HG03520 (cell line): ENCODE measurements around the gene GPR107.

Source experiments
- ATAC-seq: cut with Tn5 transposase; IDR thresholded peaks from one replicate; pipeline ENCODE4 v1.9.1; 2021; ENCODE audit warnings: mild to moderate bottlenecking, moderate library complexity; ENCODE audit not compliant: unreplicated experiment

The GPR107 gene

DNA sequence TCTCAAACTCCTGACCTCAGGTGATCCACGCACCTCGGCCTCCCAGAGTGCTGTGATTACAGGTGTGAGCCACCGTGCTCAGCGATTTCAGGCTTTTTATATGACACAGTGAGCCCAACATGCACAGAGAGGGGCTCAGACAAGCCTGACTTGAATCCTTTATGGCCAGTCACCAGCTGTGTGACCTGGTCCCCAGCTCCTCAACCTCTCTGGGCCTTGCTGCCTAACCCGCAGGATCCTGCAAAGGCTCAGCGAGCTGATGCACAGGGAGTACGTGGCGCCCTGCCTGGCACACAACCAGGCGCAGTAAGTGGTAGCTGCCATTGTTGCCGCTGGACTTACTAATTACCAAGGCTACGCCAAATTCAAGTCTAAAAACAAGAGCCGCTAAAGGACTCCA, 101.9 kb downstream of the GPR107 start:
- no peak for ATAC-seq

DNA sequence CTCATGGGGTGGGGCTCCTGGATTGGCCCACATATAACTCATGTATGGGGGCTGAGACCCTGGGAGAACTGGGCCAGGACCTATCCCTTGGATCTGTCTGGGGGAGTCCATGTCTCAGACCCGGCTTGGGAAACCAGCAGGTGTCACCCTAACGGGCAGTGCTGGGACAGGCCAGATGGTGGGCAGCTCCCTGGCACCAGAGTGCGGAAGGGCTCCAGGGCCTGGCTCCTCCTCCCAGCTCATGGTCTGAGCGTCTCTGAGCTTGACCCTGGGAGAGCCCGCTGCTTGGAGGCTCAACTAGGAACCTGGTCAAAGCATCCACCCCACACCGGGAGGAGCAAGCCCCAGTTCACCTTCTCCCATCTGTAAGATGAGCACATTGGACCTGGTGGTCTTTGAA, 103.0 kb downstream of the GPR107 start:
- no peak for ATAC-seq

GRCh38 chr9:130157079-130157478, 103.4 kb downstream of the GPR107 start:
- ATAC-seq, result no peak

GRCh38 chr9:130158001-130158400, 104.3 kb downstream of the GPR107 start:
- no peak for ATAC-seq

DNA sequence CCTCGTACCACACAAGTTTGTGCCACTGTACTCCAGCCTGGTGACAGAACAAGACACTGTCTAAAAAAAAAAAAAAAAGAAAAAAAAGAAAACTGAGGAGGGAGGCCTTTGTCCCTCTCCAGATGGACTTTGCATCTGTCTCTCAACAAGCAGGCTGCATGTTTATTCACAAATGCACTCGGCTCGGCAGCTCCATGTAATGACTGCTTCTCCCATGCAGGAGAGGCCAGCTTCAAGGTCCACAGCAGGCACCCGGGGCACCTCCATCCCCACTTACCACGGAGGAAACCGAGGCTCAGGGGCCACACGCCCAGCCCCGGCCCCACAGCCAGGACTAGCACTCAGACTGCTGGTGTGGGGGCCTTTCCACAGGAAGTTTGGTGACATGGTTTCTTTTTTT, 105.4 kb downstream of the GPR107 start:
- ATAC-seq, result no peak

DNA sequence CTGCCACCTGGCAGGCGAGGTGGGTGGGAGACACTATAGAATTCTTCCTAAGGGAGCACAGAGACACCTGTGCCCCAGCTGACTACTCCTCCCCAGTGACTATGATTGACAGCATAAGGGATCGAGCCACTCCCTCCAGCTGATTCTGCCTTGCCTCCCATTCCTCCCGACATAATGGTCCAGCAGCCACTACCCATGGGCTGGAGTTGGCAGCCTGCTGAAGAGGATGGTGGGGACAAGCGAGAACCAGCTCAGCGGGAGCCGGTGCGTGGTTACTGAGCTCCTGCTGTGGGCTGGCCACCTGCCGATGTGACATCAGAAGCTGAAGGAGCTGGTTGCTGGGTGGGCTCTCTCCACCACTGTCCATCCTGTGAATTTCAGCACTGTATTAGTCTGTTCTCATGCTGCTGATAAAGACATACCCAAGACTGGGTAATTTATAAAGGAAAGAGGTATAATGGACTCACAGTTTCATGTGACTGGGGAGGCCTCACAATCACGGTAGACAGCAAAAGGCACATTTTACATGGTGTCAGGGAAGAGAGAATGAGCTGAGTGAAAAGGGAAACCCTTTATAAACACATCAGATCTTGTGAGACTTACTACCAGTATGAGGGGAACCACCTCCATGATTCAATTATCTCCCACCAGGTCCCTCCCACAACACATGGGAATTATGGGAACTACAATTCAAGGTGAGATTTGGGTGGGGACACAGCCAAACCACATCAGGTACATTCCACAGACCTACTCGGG, 106.4 kb downstream of the GPR107 start:
- ATAC-seq, result no peak

GRCh38 chr9:130160862-130161470, 107.3 kb downstream of the GPR107 start:
- ATAC-seq, result no peak

GRCh38 chr9:130165579-130165978, 111.9 kb downstream of the GPR107 start:
- ATAC-seq, result no peak

- no peak for ATAC-seq
These were observed 112.7 kb downstream of the GPR107 start for GRCh38 chr9:130166399-130166798.

GRCh38 chr9:130167927-130168326, 114.2 kb downstream of the GPR107 start:
- no peak for ATAC-seq

GRCh38 chr9:130171226-130172148, 117.8 kb downstream of the GPR107 start:
- ATAC-seq, result no peak

DNA sequence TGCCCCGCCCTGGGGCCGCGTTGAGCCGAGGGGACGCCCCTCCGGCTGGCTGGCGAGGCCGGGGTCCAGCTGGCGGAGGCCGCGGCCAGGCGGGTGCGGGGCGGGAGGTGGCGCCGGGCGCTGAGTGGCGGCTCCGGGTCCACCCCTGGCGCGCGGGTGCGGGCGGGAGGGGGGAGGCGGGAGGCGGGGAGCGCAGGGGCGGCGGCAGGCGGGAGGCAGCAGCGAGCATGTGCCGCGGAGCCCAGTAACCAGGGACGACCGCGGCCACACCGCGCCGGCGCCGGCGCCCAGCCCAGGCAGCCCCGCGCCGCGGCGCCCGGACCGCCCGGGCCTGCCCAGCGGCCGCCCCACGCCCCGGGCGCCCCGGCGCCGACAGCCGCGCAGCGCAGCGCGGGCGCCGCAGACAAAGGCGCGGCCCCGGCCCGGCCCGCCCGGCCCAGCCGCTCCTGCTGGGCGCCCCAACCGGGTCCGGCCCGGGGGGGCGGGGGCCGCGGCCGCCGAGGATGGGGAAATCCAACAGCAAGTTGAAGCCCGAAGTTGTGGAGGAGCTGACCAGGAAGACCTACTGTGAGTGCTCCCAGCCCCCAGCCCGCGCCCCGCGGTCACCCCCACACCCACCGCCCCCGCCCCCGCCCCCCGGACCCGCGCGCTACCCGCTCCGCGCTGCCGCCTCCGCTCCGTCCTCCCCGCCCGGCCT, 118.6 kb downstream of the GPR107 start, which contains the start of gene NCS1:
NCS1 (plus strand) TSS at position 244 of the 697 bp plus-strand sequence; CDS start at position 504, 260 bp downstream.
- no peak for ATAC-seq

GRCh38 chr9:130172858-130173665, 119.4 kb downstream of the GPR107 start:
- no peak for ATAC-seq

DNA sequence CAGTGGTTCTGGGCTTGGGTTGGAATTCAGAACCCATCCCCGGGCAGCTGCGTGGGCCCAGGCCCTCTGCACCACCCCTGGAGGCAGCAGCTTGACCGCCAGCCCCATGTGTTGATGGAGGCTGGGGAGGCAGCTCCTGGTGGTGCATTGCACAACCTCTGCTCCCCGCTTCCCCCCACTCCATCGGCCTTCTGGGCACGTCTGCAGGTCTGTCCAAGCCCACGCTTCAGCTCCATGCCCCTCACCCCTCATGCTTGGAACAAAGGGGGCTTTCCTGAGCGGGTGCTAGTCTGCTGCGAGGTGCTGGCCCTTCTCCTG, 119.9 kb downstream of the GPR107 start:
- ATAC-seq, result no peak

- no peak for ATAC-seq
These were observed 120.3 kb downstream of the GPR107 start for GRCh38 chr9:130174025-130174424.

GRCh38 chr9:130174920-130175321, 121.2 kb downstream of the GPR107 start:
- ATAC-seq, result no peak

GRCh38 chr9:130175355-130175754, 121.6 kb downstream of the GPR107 start:
- ATAC-seq, result no peak

DNA sequence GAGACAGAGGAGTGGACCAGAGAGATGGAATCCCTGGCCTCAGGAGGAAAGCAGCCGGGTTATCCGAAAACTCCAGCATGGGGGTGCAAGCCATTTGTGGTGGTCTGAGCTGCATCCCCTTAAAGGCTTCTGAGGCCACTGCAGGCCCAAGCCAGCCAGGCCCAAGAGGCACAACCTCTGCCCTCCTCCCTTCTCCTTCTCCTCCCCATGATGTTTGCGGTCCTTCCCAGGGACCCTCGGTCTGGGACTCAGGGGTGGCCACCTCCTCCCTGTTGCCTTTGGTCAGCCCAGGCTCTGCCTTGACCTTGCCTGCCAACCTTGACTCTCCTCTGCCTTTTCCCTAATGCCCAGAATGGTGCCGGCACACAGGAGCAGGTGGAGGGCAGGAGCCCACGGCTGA, 123.1 kb downstream of the GPR107 start:
- ATAC-seq, result no peak

DNA sequence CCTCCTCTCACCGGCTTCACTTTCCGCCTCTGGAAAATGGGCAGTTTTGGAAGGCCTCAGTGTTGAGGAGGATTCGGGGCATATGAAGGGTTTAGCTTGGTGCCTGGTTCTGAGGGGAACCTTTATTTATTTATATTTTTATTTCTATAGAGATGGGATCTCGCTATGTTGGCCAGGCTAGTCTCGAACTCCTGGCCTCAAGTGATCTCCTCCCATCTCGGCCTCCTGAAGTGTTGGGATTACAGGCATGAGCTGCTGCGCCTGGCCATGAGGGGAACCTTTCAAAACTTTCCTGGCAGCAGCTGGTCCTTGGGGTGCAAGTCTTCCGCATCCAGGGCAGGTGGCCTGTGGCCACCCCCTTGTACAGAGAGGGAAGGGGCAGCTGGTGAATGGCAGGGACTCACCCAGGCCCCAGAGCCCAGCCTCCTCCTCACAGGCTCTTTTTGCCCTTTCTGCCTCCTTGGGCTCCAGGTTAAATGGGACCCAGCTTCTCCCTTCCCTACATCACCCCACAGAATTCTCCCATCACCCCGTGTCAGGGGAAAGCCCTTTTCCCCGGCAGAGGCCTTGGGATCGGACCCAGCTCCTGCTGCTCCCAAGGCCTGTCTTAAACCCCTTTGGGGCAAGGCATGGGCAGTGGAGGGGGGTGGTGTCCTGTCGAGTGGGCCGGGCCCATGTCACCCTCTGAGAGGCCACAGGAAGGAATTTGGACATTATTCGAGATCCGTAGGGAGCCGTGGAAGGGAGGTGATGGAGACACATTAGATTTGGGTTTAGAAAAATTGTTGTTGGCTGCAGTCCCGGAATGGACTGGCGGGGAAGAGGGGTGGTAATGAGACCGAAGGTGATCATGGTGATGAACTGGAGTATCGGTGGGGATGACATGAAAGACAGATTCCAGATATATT, 124.4 kb downstream of the GPR107 start:
- no peak for ATAC-seq
